ENCODE results near the gene DPYSL4.

- TF ChIP-seq ZSCAN31 (CRISPR knock-in tag; IDR thresholded peaks at IDR 0.05; ENCODE audit: low read depth) (no peak), ZNF619 (CRISPR knock-in tag; IDR thresholded peaks at IDR 0.05) (no peak), KAT8 (CRISPR knock-in tag; IDR thresholded peaks at IDR 0.05) (no peak), JUNB (CRISPR knock-in tag; IDR thresholded peaks at IDR 0.05; ENCODE audit: borderline replicate concordance) (no peak), POLR2AphosphoS5 (IDR thresholded peaks at IDR 0.05; ENCODE audit: low read depth, low read length) (no peak), RAD21 (CRISPR knock-in tag; IDR thresholded peaks at IDR 0.05) (no peak), FOXJ3 (CRISPR knock-in tag; IDR thresholded peaks at IDR 0.05; ENCODE audit: borderline replicate concordance) (no peak), SP1 (IDR thresholded peaks at IDR 0.05) (no peak), SP1 (CRISPR knock-in tag; IDR thresholded peaks at IDR 0.05) (no peak), SRF (IDR thresholded peaks at IDR 0.05; ENCODE audit: low read depth, low read length) (no peak), DR1 (CRISPR knock-in tag; IDR thresholded peaks at IDR 0.05) (no peak)
- TF ChIP-seq, protein P1, sequence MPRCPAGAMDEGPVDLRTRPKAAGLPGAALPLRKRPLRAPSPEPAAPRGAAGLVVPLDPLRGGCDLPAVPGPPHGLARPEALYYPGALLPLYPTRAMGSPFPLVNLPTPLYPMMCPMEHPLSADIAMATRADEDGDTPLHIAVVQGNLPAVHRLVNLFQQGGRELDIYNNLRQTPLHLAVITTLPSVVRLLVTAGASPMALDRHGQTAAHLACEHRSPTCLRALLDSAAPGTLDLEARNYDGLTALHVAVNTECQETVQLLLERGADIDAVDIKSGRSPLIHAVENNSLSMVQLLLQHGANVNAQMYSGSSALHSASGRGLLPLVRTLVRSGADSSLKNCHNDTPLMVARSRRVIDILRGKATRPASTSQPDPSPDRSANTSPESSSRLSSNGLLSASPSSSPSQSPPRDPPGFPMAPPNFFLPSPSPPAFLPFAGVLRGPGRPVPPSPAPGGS (CRISPR knock-in tag; IDR thresholded peaks at IDR 0.05): no peak
- TF ChIP-seq, protein P2, sequence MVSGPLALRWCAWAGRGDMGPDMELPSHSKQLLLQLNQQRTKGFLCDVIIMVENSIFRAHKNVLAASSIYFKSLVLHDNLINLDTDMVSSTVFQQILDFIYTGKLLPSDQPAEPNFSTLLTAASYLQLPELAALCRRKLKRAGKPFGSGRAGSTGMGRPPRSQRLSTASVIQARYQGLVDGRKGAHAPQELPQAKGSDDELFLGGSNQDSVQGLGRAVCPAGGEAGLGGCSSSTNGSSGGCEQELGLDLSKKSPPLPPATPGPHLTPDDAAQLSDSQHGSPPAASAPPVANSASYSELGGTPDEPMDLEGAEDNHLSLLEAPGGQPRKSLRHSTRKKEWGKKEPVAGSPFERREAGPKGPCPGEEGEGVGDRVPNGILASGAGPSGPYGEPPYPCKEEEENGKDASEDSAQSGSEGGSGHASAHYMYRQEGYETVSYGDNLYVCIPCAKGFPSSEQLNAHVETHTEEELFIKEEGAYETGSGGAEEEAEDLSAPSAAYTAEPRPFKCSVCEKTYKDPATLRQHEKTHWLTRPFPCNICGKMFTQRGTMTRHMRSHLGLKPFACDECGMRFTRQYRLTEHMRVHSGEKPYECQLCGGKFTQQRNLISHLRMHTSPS (CRISPR knock-in tag; IDR thresholded peaks at IDR 0.05; ENCODE audit: low read depth): no peak
Measured at GRCh38 chr10:132181691-132182425, 4.9 kb upstream of the DPYSL4 start.
